NB4 (cell line): ENCODE measurements around the gene COBL.

Source experiments
- CTCF ChIP-seq: IDR thresholded peaks from one replicate; pipeline ENCODE4 v1.5.1; 2012; ENCODE audit warnings: low read depth, low read length
- POLR2A ChIP-seq: IDR thresholded peaks from 2 replicates; pipeline ENCODE4 v1.6.1; 2011; ENCODE audit warnings: mild to moderate bottlenecking; ENCODE audit not compliant: insufficient read length; ENCODE audit errors: extremely low read depth

- TF ChIP-seq CTCF (no peak), POLR2A (no peak)
These were observed 49.6 kb upstream of the COBL start for GRCh38 chr7:51366172-51366728.
